GM19023 (cell line): ENCODE measurements around the gene G3BP2.
"Not testable (repeated sequence)": the region's sequence is repeated elsewhere in the genome, so short reads cannot be mapped to it uniquely, and the experiment has no call there.

Source experiments
- ATAC-seq: cut with Tn5 transposase; IDR thresholded peaks from one replicate; pipeline ENCODE4 v1.9.1; 2021; ENCODE audit warnings: mild to moderate bottlenecking, moderate library complexity; ENCODE audit not compliant: unreplicated experiment

The G3BP2 gene

DNA sequence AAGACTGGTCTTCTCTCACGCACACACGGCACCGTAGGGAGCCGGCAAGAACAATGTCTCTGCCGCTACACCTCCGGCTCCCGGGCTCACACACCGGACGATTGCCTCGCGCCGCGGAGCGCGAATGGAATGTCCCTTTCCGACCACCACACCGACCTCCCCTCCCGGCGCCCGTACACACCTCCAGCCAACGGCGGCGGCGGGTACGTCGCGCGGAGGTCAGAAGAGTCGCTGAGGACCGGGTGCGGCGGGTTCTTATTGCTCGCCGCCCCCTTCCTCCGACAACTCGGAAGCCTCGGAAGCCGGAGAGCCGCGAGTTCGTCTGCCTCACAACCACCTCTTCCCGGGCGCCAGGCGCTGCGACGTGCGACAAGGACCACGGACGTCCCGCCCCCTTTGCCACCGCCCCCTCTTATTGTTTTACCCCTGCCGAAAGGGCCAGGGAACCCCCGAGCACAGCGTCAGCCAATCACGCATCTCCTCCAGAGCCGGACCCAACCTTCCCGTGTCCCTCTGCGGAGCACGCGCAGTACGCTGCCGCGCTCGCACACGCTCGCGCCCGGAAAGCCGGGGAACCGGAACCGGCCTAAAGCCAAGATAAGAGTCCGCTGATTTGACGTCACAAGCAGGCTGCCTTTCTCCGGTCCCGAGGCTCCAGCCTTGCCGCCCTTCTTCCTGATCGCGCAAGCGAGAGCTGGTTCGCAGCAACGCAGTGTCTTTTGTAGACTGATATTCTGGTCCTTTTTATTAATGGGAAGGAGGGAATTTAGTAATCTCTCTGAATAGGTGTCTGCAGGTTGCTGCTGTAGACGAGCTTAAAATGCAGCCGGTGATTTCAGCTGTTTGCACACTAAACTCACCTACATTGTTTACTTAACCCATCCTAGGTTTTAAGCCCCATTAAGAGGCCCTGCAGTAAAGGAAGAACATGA lies at the start of gene G3BP2:
Gene G3BP2 (minus strand): TSS at position 385 of the 932 bp plus-strand sequence. CDS start 11,386 bp downstream, outside the sequence.
- peak; percentile 93 for ATAC-seq

DNA sequence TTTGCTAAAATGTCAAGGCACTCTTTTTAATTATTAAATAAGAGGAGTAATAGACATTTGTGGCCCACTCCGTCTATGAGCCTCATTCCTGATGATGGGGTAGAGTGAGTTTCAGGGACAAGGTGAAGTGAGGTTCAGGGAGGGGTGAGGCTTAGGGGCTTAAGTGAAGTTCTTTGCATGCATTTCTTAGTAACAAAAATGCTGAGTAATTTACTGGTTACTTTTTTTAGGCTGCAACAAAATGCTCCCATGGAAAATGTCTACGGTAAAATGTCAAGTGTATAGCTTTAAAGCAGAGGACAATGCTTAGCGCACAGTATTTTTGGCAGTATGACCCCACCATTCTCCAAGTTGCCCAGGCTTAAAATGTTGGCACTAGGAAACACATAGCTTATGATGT lies 49.2 kb upstream of the G3BP2 start:
- no peak for ATAC-seq

DNA sequence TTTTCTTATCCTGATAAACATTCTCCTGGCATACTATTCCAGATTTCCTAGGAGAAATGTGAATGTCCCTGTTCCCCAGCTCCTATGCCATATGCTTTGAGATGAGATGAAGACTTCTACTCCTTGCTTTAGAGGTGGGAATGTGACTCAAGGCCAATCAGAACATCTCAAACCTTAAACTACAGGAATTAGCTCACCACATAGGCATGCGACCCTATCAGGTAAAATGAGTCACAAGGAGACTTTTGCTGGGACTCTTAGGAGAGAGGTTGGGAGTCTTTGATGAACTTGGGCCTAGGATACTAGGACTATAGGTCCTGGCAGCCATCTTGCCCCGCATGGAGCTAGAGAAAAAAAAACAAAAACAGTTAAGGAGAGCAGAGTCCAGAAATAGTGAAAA lies 45.3 kb upstream of the G3BP2 start:
- ATAC-seq, result no peak

DNA sequence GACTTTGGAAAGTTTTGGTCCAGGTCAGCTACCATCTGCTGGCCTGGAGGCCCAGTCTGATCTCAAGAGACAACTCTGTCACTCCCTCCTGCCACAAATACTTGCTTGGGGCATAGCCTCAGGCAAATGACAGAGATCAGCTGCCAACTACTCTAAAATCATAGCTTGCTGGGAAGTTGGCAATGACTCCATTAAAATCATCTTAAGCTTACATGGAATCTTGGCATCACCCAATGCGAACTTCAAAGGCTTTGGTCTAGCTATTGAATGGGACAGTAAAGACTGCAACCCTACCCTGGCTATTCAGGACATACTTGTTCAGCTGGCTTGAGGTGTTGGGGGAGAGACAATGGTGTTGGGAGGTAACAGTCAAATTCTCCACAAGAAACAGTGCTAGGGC lies 44.2 kb upstream of the G3BP2 start:
- ATAC-seq, result no peak

DNA sequence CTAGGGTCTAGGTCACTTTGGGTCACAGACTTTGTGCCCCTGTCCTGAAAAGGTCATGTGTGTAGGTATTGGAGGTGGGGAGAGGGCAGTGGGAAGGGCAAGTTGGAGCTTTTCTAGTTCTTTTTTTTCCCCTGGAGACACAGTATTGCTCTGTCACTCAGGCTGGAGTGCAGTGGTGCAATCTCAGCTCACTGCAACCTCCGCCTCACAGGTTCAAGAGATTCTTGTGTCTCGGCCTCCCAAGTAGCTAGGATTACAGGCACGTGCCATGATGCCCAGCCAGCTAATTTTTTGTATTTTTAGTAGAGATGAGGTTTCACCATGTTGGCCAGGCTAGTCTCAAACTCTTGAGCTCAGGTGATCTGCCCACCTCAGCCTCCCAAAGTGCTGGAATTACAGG lies 42.8 kb upstream of the G3BP2 start:
- not testable (repeated sequence) for ATAC-seq

DNA sequence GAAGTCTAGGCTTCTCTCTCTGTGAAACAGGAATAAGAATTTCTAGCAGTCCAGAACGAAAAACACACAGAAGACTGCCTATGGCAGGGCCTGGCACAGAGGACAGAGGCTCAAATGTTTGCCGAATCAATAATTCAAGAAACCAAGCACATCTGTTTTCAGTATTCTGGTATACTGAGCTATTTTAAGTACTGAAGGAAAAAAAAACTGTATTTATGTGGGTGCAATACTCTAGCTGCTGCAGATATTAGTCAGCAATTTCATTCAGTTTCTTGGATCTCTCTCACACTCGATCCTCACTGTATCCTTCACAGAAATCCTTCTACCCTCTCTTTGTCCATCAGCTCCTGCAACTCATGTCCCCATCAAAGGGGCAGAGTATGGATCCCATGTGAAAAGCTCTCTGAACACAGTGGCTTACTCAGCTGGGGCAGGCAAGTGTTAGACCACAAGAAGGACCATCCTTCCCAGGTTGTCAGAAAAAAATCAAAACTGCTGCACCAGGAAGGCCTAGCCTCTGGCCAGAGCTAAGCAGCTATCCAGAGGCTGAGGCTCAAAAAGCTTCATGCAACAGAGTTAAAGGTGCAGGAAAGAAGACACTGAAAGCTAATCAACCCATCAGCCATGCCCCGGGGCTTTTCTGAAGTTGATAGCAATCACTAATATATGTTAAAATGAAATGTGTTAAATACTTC lies 42.0 kb upstream of the G3BP2 start:
- no peak for ATAC-seq

DNA sequence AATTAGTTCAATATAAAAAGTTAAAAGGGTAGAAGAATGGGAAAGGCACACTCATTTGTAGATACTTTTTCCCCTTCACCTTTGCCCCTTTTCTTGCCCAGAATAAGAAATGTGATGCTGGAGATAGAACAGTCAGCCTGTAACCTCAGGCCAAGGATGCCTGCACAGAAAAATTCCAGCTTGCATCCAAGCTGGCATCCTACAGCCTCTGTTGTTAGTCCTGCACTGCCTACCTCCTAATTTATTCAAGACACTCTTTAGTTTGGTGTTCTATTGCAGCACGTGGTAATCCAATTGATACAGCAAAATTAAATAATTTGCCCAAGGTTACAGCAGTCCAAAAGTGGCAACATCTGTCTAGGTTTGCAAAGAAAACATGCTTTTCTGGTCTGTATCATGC lies 41.5 kb upstream of the G3BP2 start:
- no peak for ATAC-seq

DNA sequence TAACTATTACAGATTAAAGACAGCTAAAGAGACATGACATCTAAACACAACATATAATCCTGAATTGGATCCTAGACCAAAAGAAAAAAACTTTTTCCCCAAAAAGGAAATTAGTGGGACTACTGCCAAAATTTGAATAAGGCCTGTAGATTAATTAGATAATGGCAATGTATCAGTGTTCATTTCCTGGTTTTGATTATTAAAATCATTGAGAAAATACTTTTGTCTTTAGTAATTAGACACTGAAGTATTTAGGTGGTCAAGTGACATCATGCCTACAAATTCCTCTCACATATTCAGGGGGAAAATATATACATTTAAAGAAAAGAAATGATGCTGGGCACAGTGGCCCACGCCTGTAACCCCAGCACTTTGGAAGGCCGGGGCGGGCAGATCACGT lies 40.8 kb upstream of the G3BP2 start:
- no peak for ATAC-seq

DNA sequence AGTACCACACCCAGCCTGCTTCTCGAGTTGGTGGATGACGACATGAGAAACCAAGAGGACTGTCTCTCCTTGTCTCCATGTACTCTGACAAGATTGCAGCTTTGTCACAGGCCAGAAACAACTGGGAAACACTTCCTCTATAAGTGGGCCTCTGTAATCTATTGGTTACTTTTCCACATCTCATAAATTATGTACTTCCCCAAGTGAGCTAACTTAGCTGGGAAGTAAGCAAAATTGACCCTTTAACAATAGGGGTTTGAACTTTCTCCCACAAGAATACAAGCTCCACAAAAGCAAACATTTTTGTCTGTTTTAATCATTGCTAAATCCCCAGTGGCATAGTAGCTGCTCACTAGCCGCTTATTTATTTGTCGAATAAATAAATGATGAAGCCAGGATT lies 37.0 kb upstream of the G3BP2 start:
- ATAC-seq, result no peak

DNA sequence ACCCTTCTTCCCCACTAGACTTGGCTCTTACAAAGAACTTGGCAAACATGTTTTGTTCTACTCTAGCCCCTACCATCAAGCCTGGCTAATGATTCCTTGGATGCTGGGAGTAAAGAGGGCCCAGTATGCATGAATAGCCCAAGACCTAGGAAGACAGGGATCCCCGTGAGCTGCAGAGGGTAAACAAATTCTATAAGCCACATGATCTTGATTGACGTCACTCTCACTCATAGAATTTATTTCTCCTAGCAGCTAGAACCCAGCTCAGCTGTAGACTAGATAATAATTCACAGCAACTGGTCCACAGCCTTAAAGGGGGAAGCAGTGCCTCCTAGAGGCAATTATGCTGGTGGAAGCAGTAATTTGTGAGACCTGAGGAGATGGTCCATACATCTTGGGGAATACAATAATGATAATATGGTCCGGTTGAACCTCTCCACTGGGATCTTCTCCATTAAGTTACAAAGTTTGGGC lies 35.0 kb upstream of the G3BP2 start:
- ATAC-seq, result no peak

DNA sequence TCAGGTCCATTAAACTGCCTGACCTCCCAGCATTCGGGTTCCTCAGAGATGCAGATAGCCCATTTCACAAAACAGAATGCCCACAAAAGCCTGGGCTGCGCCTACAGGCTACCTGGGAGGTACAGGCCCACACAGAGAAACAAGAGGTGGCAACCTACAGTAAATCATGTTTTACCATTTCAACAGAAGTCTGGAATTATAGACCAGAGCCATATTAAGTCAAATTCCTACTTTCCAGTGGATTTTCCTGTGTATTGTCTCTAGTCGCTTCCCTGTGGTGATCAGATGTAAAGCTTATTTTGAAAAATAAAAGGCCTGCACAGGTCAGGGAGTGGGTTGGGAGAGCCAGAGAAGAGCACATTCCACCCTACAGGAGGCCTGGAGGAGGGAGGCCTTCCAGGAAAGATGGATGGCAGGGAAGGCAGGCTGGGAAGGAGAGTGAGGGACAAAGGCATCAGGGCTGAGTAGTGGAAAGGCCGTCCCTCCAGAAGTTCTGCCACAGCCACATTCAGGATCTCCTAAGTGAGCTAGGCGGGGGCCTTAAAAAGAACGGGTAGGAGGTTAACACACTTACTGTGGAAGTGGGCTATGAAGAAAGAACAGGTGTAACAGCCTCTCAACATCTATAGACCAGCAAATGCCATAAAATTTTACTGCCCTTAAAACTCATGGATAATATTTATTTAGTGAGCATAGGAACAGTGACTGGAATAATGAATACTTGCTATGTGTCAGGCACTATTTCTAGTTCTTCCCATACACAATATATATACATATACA lies 32.2 kb upstream of the G3BP2 start:
- no peak for ATAC-seq

DNA sequence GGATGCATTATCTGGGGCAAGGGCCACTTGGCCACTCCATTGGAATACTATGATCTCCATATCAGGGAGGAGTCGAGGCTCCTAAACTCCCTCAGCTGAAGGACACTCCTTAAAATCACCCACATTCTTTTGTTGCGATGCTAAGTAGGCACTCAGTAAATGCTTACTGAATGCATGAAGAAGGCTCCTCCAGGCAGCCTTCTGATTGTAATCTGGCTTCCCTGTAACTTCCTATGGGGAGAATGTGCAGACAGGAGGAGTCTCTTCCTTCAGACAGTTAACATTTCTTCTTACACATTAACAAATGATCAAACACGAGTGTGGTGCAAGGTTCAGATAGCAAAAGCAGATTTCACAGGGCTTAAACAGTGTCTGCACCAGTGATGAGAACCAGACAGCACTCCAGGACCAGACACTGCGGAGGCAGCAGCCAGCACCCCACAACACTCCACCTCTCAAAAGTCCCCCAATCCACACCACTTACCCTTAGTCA lies 29.8 kb upstream of the G3BP2 start:
- no peak for ATAC-seq

DNA sequence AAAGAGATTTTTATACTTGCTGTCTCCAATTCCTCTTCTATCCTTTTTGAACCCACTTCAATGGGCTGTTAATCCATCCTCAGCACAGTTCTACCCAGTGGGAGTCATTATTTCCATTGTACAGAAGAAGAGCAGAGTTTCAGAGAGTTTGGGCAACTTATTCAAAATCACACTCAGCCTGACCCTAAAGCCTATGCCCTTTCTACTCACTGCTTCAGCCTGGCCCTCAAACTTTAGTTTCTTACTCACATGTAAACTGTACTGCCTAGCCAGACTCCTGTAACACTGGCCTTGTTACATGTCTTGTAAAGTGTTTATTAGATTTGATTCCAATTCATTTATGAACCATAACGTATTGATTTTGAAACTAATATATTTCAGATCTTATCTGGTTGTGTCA lies 26.1 kb upstream of the G3BP2 start:
- ATAC-seq, result no peak

DNA sequence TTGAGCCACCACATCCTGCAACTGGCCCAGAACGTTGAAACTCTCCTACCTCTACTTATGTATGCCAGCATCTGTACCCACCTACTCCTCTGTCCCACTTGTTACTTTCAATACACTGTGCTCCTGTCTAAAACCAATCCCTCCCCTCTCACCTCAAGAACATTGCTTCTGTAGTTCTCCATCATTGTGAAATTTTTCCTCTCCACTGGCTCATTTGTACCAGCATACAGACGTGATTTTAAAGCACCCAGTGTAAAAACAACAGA lies 25.7 kb upstream of the G3BP2 start:
- peak; percentile 43 for ATAC-seq

DNA sequence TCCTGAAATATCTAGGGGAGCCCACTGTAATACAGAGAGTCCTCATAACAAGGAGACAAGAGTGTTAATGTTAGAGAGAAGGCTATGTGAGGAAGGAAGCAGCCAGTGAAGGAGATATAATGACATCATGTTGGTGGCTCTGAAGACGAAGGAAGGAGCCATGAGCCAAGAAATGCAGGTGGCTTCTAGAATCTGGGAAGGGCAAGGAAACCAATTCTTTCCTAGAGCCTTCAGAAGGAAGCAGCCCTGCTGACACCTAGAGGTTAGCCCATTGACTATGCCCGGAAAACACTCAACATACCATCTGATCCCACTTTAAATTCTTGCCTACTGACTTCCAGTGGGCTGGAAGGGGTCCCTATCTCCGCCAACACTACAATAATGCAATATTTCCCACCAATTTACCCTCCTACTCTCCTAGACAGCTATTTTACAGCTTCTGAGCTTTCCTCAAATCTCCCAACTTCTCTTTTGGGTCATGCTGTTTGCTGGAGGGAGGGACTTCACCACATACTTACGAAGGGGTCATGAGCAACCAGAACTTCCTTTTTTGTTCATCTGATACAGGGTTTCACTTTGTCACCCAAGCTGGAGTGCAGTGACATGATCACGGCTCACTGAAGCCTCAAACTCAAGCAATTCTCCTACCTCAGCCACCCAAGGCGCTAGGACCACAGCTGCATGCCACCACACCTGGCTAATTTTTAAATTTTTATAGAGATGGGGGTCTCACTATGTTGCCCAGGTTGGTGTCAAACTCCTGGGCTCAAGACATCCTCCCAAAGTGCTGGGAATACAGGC lies 25.2 kb upstream of the G3BP2 start:
- ATAC-seq, result peak; percentile 93

DNA sequence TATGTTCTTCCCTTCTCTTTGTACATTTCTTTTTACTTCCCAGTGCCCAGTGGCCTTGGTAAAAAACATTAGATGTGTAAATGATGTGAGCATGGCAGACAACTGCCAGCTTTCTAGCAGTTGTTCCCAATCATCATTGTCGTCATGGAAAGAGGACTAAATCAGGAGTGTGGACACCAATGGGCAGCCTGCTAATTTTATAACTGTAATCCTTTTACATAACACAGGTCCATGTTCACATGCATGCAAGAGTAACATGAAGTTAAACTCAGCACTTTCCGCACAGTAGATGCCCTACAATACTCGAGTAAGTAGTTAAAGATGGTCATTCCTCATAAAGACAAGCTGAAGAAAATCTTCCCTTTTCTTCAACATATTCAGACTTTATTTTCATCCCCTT lies 23.4 kb upstream of the G3BP2 start:
- no peak for ATAC-seq

DNA sequence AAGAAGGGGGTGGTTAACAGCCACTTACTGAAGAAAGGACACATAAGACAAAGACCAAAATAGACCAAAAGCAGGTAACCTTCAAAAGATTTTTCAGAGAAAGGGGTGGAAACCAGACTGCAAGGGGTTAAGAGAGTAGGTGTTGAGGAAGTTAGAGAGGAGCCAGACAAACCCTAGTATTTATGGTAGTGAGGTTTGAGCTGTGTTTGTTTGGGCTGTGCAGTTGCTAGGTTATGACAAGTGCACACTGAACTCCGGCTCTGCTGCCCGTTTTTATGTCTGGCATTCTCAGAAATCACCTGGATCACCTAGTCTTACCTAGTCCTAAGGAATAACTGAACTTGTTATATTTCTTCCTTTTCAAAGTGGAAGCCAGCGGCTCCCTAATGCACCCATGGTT lies 22.9 kb upstream of the G3BP2 start:
- no peak for ATAC-seq

DNA sequence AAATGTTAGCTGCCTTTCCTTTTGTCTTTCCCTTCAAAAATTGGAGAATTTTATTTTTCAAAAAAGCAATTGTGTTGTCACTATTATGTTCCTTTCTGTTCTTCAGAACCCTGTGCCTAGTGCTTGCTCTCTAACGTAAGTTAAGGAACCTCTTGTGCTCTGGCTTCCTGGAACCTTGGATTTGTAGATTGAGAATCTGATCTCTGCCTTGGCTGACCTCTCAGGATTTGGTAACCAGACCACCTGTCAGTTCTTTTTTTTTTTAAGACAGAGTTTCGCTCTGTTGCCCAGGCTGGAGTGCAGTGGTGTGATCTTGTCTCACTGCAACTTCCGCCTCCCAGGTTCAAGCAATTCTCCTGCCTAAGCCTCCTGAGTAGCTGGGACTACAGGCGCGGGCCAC lies 18.9 kb upstream of the G3BP2 start:
- not testable (repeated sequence) for ATAC-seq

DNA sequence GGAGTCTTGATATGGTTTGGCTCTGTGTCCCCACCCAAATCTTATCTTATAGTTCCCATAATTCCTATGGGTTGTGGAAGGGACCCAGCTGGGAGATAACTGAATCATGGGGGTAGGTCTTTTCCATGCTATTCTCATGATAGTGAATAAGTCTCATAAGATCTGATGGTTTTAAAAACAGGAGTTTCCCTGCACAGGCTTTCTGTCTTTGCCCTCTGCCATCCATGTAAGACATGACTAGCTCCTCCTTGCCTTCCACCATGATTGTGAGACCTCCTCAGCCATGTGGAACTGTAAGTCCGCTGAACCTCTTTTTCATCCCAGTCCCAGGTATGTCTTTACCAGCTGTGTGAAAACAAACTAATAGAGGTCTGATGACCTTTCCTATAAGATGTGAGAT lies 13.9 kb upstream of the G3BP2 start:
- ATAC-seq, result not testable (repeated sequence)

DNA sequence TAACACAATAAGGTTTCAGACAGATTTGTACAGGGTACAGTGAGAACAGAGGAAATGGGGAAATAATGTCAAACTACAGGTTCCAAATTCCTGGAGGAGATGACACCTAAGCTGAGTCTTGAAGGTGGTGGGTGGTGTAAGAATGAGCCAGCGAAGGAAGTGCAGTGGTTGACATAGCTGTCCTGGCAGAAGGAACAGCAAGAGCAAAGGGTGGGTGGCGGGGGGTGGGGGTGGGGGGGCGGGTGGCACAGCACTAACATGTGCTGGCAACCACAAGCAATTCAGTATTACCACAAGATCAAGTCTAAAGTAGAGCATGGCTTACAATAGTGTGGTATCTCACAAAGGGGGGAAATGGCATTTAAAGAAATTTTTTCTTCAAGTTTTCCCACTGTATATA lies 13.1 kb upstream of the G3BP2 start:
- no peak for ATAC-seq
